Mesothelial cell of epicardium (in vitro differentiated cells): ENCODE data around the gene TIMP3. TPM values are rescaled to one million over a fixed set of nuclear protein-coding genes. Genes with fewer than 3 reads are reported as not detected.

Experiments
- DNase-seq, 2 experiments: peaks; one replicate each; pipeline ENCODE4 v3.0.0; 2021; ENCODE audit warnings: low spot score in 2 of 2; ENCODE audit not compliant: unreplicated experiment in 2 of 2
- H3K27ac Mint-ChIP-seq: 2 replicates; pipeline ENCODE4 v1.8.0; 2021; ENCODE audit warnings: mixed read lengths
- H3K27me3 Mint-ChIP-seq: 2 replicates; pipeline ENCODE4 v1.8.0; 2021; ENCODE audit warnings: low read depth, mixed read lengths
- H3K36me3 Mint-ChIP-seq: 2 replicates; pipeline ENCODE4 v1.8.0; 2021; ENCODE audit warnings: mixed read lengths
- H3K4me1 Mint-ChIP-seq: 2 replicates; pipeline ENCODE4 v1.8.0; 2021; ENCODE audit warnings: mixed read lengths
- H3K4me3 Mint-ChIP-seq: 2 replicates; pipeline ENCODE4 v1.8.0; 2021; ENCODE audit warnings: mild to moderate bottlenecking, moderate library complexity, mixed read lengths
- H3K9me3 Mint-ChIP-seq: 2 replicates; pipeline ENCODE4 v1.8.0; 2021; ENCODE audit warnings: mixed read lengths
- total RNA-seq: library from RNA; stranded (reverse); gene quantifications from 3 replicates; pipeline ENCODE4 v1.2.1, GENCODE V29; 2021
- TF ChIP-seq, protein P1 (sequence below): fragments of 200-600 bp; sonication (generic); IDR thresholded peaks from one replicate; pipeline ENCODE4 v1.5.0; 2021; ENCODE audit warnings: antibody characterized with exemption; ENCODE audit not compliant: unreplicated experiment

TIMP3 gene
- total RNA-seq, 1 donor from 2014 or later = 67.2 TPM

DNA sequence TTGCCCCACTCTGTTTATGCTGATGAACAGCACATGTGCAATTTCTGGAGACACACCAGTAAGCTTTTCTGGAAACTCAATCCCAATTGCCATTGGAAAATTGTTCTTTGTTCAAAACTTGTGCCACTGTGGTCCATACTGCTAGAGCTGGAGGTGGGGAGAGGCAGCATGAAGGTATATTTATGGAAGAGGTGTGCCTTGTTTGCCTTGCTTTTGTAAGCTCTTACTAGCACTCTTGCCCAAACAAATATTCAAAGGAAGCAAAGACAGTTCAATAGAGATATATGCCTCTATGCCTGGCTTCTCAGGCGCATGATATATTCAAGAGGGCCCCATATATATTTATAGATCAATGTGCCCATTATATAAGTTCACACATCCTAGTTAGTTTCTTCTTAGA lies 42.7 kb downstream of the TIMP3 start:
- TF ChIP-seq, protein P1, sequence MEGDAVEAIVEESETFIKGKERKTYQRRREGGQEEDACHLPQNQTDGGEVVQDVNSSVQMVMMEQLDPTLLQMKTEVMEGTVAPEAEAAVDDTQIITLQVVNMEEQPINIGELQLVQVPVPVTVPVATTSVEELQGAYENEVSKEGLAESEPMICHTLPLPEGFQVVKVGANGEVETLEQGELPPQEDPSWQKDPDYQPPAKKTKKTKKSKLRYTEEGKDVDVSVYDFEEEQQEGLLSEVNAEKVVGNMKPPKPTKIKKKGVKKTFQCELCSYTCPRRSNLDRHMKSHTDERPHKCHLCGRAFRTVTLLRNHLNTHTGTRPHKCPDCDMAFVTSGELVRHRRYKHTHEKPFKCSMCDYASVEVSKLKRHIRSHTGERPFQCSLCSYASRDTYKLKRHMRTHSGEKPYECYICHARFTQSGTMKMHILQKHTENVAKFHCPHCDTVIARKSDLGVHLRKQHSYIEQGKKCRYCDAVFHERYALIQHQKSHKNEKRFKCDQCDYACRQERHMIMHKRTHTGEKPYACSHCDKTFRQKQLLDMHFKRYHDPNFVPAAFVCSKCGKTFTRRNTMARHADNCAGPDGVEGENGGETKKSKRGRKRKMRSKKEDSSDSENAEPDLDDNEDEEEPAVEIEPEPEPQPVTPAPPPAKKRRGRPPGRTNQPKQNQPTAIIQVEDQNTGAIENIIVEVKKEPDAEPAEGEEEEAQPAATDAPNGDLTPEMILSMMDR = no peak
- peaks cover 1% of the 10 kb centered on the region for H3K36me3 Mint-ChIP-seq
- no peaks in the 10 kb centered on the region for H3K27me3 Mint-ChIP-seq
- DNase-seq = no peak
- peaks cover 45% of the 10 kb centered on the region for H3K4me1 Mint-ChIP-seq
- no peaks in the 10 kb centered on the region for H3K9me3 Mint-ChIP-seq
- H3K4me3 Mint-ChIP-seq = no peak overlapping the region
- no peak overlapping the region for H3K27ac Mint-ChIP-seq

DNA sequence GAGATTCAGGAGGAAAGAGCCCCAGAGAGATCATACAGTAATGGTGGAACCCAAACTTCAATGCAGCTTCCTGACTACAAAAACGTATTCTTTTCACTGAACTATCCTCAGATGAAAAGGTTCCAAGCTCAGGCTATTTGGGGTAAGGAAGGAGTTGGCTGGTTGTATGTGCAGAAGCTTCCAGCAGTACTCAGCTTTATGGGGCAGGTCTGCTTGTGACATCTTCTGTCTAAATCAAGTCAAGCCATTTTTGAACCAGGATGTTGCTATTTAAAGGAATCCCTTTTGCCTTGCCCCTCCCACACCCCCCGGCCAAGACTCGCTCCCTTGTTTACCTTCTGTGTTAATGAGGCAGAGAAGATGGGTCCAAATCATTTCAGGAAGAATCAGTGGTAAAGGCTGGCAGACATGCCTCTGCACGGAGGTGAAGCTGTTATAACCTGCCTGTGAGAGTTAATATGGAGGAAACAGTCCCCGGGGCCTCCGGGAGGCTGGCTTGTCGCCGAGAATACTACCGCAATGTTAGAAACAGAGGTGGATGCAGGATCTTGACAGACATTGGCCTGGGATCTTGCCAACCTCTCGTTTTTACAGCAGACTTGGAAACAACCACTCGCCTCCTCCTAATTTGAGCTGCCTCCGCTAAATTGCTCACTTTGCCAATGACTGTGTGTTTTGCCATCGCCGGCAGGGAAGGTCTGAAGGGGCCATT lies 45.4 kb downstream of the TIMP3 start:
- Mint-ChIP-seq H3K27me3 (no peaks in the 10 kb centered on the region), H3K27ac (peak overlapping the region; percentile 1), H3K4me1 (peaks cover 27% of the 10 kb centered on the region), H3K9me3 (no peaks in the 10 kb centered on the region), H3K36me3 (peaks cover 3% of the 10 kb centered on the region), H3K4me3 (no peak overlapping the region)
- no peak for DNase-seq
- TF ChIP-seq, protein P1 = no peak

DNA sequence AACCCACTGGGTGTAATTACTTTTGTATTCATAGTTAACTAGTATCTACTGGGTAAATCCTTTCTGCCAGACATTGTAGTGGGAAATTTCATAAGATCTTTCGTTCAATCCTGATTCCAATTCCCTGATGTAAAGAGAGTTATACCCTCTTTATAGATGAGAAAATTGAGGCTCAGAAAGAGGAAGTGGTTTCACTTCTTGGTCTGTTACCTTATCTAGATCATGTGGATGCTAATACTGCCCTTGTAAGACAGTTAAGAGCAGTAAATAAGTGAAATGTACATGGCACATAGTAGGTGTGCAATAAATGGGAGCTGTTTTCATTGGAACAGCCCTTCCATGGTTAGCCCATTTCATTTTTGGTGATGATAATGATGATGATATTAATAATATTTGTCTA lies 46.7 kb downstream of the TIMP3 start:
- Mint-ChIP-seq H3K4me3 (no peak overlapping the region), H3K9me3 (no peaks in the 10 kb centered on the region), H3K27ac (no peak overlapping the region), H3K36me3 (peaks cover 3% of the 10 kb centered on the region), H3K27me3 (no peaks in the 10 kb centered on the region), H3K4me1 (peaks cover 31% of the 10 kb centered on the region)
- TF ChIP-seq, protein P1 = no peak
- no peak for DNase-seq

DNA sequence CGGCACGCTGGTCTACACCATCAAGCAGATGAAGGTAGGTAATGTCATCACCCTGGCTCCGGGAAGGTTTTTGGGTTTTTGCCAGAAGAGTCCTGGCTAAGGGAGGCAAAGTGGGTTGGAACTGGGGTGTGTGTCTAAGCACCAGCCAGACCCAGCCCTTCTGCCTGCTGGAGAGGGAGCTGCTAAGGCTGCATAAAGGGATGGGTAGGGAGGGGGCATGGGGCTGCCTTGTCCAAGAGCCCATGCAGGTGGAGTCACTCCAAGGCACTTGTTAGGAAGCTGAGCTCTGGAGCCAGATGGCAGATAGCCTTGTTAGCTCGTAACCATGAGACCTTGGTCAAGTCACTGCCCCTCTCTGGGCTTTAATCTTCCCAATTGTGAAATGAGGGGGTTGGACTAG lies 48.0 kb downstream of the TIMP3 start:
- no peak for DNase-seq
- Mint-ChIP-seq H3K4me1 (peaks cover 31% of the 10 kb centered on the region), H3K36me3 (peaks cover 3% of the 10 kb centered on the region), H3K4me3 (no peak overlapping the region), H3K9me3 (no peaks in the 10 kb centered on the region), H3K27ac (no peak overlapping the region), H3K27me3 (no peaks in the 10 kb centered on the region)
- TF ChIP-seq, protein P1 = no peak

DNA sequence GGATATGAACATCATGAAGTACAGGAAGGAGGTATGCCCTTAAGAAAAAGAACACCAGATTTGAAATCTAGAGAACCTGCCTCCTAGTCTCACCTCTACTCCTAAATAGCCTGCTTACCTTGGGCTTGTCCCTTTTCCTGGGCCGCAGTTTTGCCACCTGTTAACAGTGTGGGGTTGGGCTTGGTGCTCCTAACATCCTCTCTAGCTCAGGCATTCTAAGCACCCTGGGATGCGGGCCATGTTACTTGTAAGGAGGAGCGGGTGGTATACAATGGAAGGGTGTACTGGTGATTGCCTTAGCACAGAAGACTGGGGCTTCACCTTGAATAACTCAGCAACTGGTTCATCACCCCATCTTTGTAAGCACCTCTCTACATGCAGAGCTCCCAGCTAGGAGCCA lies 48.7 kb downstream of the TIMP3 start:
- H3K4me1 Mint-ChIP-seq = peaks cover 31% of the 10 kb centered on the region
- TF ChIP-seq, protein P1 = no peak
- DNase-seq = no peak
- peaks cover 6% of the 10 kb centered on the region for H3K36me3 Mint-ChIP-seq
- H3K27me3 Mint-ChIP-seq = no peaks in the 10 kb centered on the region
- H3K9me3 Mint-ChIP-seq = no peaks in the 10 kb centered on the region
- no peak overlapping the region for H3K4me3 Mint-ChIP-seq
- no peak overlapping the region for H3K27ac Mint-ChIP-seq
